ENCODE data around the gene EYS. TPM values are rescaled to one million over a fixed set of nuclear protein-coding genes. Genes with fewer than 3 reads are reported as not detected.

The EYS gene
- total and polyA plus RNA-seq, 2 of the 13 experiments (the other 11 are each of a cell fraction or from before 2014, with no cell fraction given), result 0.04 to 0.07 TPM

- in situ Hi-C loops (cut with HindIII; ENCODE audit: extremely low pct_ligation_motif_present, low pct_unique_long_range_greater_than_20kb) (no loop called here), intact Hi-C loops (cut with micrococcal nuclease; ENCODE audit: unreplicated experiment) (no loop called here)
- Histone ChIP-seq H3K4me2 (ENCODE audit: low read depth, low read length) (no peak overlapping the region), H3K79me2 (ENCODE audit: insufficient read depth, low read length) (no peaks in the 10 kb centered on the region), H3K4me3 (replicated peaks in 1 of 3; ENCODE audit: insufficient read depth in 1 of 3, low read depth in 2 of 3, low read length in 3 of 3) (no peak overlapping the region), H3K27me3 (ENCODE audit: control insufficient read depth in 1 of 2, insufficient read depth in 2 of 2, low read length in 2 of 2) (no peaks in the 10 kb centered on the region), H4K20me1 (ENCODE audit: insufficient read depth, low read length) (no peaks in the 10 kb centered on the region), H2AFZ (ENCODE audit: low read length) (no peak overlapping the region), H3K9me3 (ENCODE audit: low read length) (no peaks in the 10 kb centered on the region), H3K4me1 (ENCODE audit: insufficient read depth, low read length) (no peaks in the 10 kb centered on the region), H3K9ac (ENCODE audit: insufficient read depth, low read depth, low read length) (no peak overlapping the region), H3K27ac (ENCODE audit: extremely low read length, insufficient read depth, low read length) (no peak overlapping the region), H3K36me3 (replicated peaks in 1 of 2; ENCODE audit: control insufficient read depth in 1 of 2, insufficient read depth in 2 of 2, low read length in 2 of 2) (no peaks in the 10 kb centered on the region)
- ATAC-seq, result no peak
- ChIA-PET CTCF (ENCODE audit: low intra/inter-chr PET ratio, low total read pairs) (no interaction called here), POLR2A (no interaction called here)
- FAIRE-seq, result no peak
- BruUV-seq (replicated peaks), result no TSS peak
- no peak for DNase-seq (ENCODE audit: low spot score)
- TF ChIP-seq TCF12 (IDR thresholded peaks at IDR 0.05) (no peak), TCF12 (CRISPR knock-in tag; IDR thresholded peaks at IDR 0.05) (no peak), CENPT (CRISPR knock-in tag; IDR thresholded peaks at IDR 0.05; ENCODE audit: low read depth) (no peak), ZNF577 (CRISPR knock-in tag; IDR thresholded peaks at IDR 0.05; ENCODE audit: borderline replicate concordance, low read depth) (no peak), ZFYVE20 (CRISPR knock-in tag; IDR thresholded peaks at IDR 0.05; ENCODE audit: borderline replicate concordance, low read depth) (no peak), ATF7 (IDR thresholded peaks at IDR 0.05) (no peak), ATF7 (CRISPR knock-in tag; IDR thresholded peaks at IDR 0.05) (no peak), ZNF12 (CRISPR knock-in tag; IDR thresholded peaks at IDR 0.05) (no peak), DNMT3B (CRISPR knock-in tag; conservative IDR thresholded peaks at IDR 0.05) (no peak), ZNF343 (CRISPR knock-in tag; IDR thresholded peaks at IDR 0.05) (no peak), ZNF333 (CRISPR knock-in tag; IDR thresholded peaks at IDR 0.05; ENCODE audit: borderline replicate concordance) (no peak), ZNF136 (CRISPR knock-in tag; IDR thresholded peaks at IDR 0.05; ENCODE audit: low read depth) (no peak), ASH2L (IDR thresholded peaks at IDR 0.05; ENCODE audit: insufficient read length, low read depth, low read length) (no peak)
- TF ChIP-seq, protein P1, sequence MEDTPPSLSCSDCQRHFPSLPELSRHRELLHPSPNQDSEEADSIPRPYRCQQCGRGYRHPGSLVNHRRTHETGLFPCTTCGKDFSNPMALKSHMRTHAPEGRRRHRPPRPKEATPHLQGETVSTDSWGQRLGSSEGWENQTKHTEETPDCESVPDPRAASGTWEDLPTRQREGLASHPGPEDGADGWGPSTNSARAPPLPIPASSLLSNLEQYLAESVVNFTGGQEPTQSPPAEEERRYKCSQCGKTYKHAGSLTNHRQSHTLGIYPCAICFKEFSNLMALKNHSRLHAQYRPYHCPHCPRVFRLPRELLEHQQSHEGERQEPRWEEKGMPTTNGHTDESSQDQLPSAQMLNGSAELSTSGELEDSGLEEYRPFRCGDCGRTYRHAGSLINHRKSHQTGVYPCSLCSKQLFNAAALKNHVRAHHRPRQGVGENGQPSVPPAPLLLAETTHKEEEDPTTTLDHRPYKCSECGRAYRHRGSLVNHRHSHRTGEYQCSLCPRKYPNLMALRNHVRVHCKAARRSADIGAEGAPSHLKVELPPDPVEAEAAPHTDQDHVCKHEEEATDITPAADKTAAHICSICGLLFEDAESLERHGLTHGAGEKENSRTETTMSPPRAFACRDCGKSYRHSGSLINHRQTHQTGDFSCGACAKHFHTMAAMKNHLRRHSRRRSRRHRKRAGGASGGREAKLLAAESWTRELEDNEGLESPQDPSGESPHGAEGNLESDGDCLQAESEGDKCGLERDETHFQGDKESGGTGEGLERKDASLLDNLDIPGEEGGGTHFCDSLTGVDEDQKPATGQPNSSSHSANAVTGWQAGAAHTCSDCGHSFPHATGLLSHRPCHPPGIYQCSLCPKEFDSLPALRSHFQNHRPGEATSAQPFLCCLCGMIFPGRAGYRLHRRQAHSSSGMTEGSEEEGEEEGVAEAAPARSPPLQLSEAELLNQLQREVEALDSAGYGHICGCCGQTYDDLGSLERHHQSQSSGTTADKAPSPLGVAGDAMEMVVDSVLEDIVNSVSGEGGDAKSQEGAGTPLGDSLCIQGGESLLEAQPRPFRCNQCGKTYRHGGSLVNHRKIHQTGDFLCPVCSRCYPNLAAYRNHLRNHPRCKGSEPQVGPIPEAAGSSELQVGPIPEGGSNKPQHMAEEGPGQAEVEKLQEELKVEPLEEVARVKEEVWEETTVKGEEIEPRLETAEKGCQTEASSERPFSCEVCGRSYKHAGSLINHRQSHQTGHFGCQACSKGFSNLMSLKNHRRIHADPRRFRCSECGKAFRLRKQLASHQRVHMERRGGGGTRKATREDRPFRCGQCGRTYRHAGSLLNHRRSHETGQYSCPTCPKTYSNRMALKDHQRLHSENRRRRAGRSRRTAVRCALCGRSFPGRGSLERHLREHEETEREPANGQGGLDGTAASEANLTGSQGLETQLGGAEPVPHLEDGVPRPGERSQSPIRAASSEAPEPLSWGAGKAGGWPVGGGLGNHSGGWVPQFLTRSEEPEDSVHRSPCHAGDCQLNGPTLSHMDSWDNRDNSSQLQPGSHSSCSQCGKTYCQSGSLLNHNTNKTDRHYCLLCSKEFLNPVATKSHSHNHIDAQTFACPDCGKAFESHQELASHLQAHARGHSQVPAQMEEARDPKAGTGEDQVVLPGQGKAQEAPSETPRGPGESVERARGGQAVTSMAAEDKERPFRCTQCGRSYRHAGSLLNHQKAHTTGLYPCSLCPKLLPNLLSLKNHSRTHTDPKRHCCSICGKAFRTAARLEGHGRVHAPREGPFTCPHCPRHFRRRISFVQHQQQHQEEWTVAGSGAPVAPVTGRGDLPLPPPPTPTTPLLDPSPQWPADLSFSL (CRISPR knock-in tag; IDR thresholded peaks at IDR 0.05), result no peak
- 42% methylated on average over 2 of the region's 2 CpGs for WGBS (ENCODE audit: low lambda C conversion rate)
Observed at GRCh38 chr6:64904616-64905015, 802.4 kb downstream of the EYS start.

Data from HepG2 (cell line).